ENCODE results near the gene NPAS1. TPM values are rescaled to one million over a fixed set of nuclear protein-coding genes. Genes with fewer than 3 reads are reported as not detected.

Gene NPAS1
- total and polyA plus RNA-seq, 2 of the 13 experiments (the other 11 are each of a cell fraction or from before 2014, with no cell fraction given) = 0.35 to 2.9 TPM

GRCh38 chr19:46970815-46971214, 48.8 kb upstream of the NPAS1 start:
- H4K20me1 ChIP-seq (ENCODE audit: insufficient read depth, low read length) = no peaks in the 10 kb centered on the region
- no peak overlapping the region for H3K4me3 ChIP-seq (replicated peaks in 1 of 3; ENCODE audit: insufficient read depth in 1 of 3, low read depth in 2 of 3, low read length in 3 of 3)
- H3K4me2 ChIP-seq (ENCODE audit: low read depth, low read length) = no peak overlapping the region
- peaks cover 23% of the 10 kb centered on the region for H3K4me1 ChIP-seq (ENCODE audit: insufficient read depth, low read length)
- H3K27ac ChIP-seq (ENCODE audit: extremely low read length, insufficient read depth, low read length) = no peak overlapping the region
- H3K9me3 ChIP-seq (ENCODE audit: low read length) = no peaks in the 10 kb centered on the region
- no peak for FAIRE-seq
- CTCF ChIA-PET (ENCODE audit: low intra/inter-chr PET ratio, low total read pairs) = no interaction called here
- 96% methylated on average over 9 of the region's 9 CpGs for WGBS (ENCODE audit: low lambda C conversion rate)
- no peak for ATAC-seq
- H3K27me3 ChIP-seq (ENCODE audit: control insufficient read depth in 1 of 2, insufficient read depth in 2 of 2, low read length in 2 of 2) = no peaks in the 10 kb centered on the region
- H3K9ac ChIP-seq (ENCODE audit: insufficient read depth, low read depth, low read length) = no peak overlapping the region
- intact Hi-C loops (cut with micrococcal nuclease; ENCODE audit: unreplicated experiment) (no loop called here), in situ Hi-C loops (cut with HindIII; ENCODE audit: extremely low pct_ligation_motif_present, low pct_unique_long_range_greater_than_20kb) (no loop called here)
- H3K79me2 ChIP-seq (ENCODE audit: insufficient read depth, low read length) = peaks cover 15% of the 10 kb centered on the region
- POLR2A ChIA-PET = no interaction called here
- TF ChIP-seq RAD51 (IDR thresholded peaks at IDR 0.05; ENCODE audit: borderline replicate concordance) (no peak), STAT5B (CRISPR knock-in tag; IDR thresholded peaks at IDR 0.05) (no peak), HBP1 (CRISPR knock-in tag; IDR thresholded peaks at IDR 0.05; ENCODE audit: low read depth) (no peak), POLR2A (IDR thresholded peaks at IDR 0.05; ENCODE audit: insufficient read depth in 1 of 2, low read depth in 2 of 2, low read length in 2 of 2) (no peak), GABPA (IDR thresholded peaks at IDR 0.05; ENCODE audit: low read depth, low read length) (no peak), GABPA (CRISPR knock-in tag; IDR thresholded peaks at IDR 0.05; ENCODE audit: low read depth) (no peak), ZNF530 (CRISPR knock-in tag; IDR thresholded peaks at IDR 0.05; ENCODE audit: low read depth) (no peak), ZBTB37 (CRISPR knock-in tag; IDR thresholded peaks at IDR 0.05) (no peak), RNF2 (conservative IDR thresholded peaks at IDR 0.05; ENCODE audit: low read depth) (no peak), SMAD3 (CRISPR knock-in tag; IDR thresholded peaks at IDR 0.05) (no peak), CEBPZ (IDR thresholded peaks at IDR 0.05; ENCODE audit: low read length) (no peak)
- no TSS peak for BruUV-seq (replicated peaks)
- DNase-seq (ENCODE audit: low spot score) = no peak
- peaks cover 14 to 47% of the 10 kb centered on the region in 2 experiments for H3K36me3 ChIP-seq (replicated peaks in 1 of 2; ENCODE audit: control insufficient read depth in 1 of 2, insufficient read depth in 2 of 2, low read length in 2 of 2)
- H2AFZ ChIP-seq (ENCODE audit: low read length) = no peak overlapping the region
